B cell (primary cell): ENCODE data around the gene LACTB. TPM values are rescaled to one million over a fixed set of nuclear protein-coding genes. Genes with fewer than 3 reads are reported as not detected.

ENCODE experiments used
- ATAC-seq: fragments of 200-7000 bp; cut with Tn5 transposase; one replicate; pipeline ENCODE4 v1.10.0; 2021; ENCODE audit warnings: low read depth, mild to moderate bottlenecking, moderate number of reproducible peaks, moderate library complexity
- CTCF ChIA-PET: fragments of 350-600 bp; sonication (Branson Sonifier 250); formaldehyde crosslinking; loops from one replicate; lab custom pipeline; 2021; ENCODE audit warnings: antibody characterized with exemption, inconsistent platforms; lab: Charles Lee
- POLR2A ChIA-PET: fragments of 350-600 bp; sonication (Branson Sonifier 250); formaldehyde crosslinking; loops from one replicate; lab custom pipeline; 2021; ENCODE audit warnings: antibody characterized with exemption; lab: Charles Lee
- DNase-seq: peaks from one replicate; pipeline ENCODE4 v3.0.0; 2013
- H2AFZ ChIP-seq: 2 replicates; pipeline ENCODE4 v1.6.1; 2012; ENCODE audit warnings: mild to moderate bottlenecking, low read depth, low read length; ENCODE audit not compliant: insufficient read depth, poor library complexity, severe bottlenecking
- H3K27ac ChIP-seq, 2 donors: 1 replicate in 1 of 2; 2 replicates in 1 of 2; pipeline ENCODE4 v1.5.1; 2012 to 2013; ENCODE audit warnings: low read length in 2 of 2, mild to moderate bottlenecking in 2 of 2, moderate library complexity in 1 of 2
- H3K27me3 ChIP-seq, 4 experiments: fragments of 200-600 bp in 1 of 4; sonication (generic) in 1 of 4; replicated peaks in 1 of 4; 1 replicate in 2 of 4; 2 replicates in 2 of 4; pipeline versions ENCODE4 v1.6.1 to v1.7.0; 2013 to 2016; ENCODE audit warnings: low read length in 3 of 4, mild to moderate bottlenecking in 2 of 4, mixed read lengths in 1 of 4, moderate library complexity in 1 of 4; ENCODE audit not compliant: insufficient read depth in 4 of 4, control insufficient read depth in 3 of 4; ENCODE audit errors: control extremely low read depth in 1 of 4
- H3K36me3 ChIP-seq, 2 experiments: replicated peaks in 1 of 2; 1 replicate in 1 of 2; 2 replicates in 1 of 2; pipeline versions ENCODE4 v1.6.1 to v1.7.1; 2013; ENCODE audit warnings: low read length in 1 of 2; ENCODE audit not compliant: insufficient read depth in 2 of 2, control insufficient read depth in 1 of 2; ENCODE audit errors: control extremely low read depth in 1 of 2, extremely low read depth in 1 of 2
- H3K4me1 ChIP-seq, 2 donors: fragments of 200-600 bp in 1 of 2; sonication (generic) in 1 of 2; 1 replicate in 1 of 2; 2 replicates in 1 of 2; pipeline versions ENCODE4 v1.5.1 to v1.6.1; 2013 to 2017; ENCODE audit warnings: low read length in 2 of 2; ENCODE audit not compliant: control insufficient read depth in 2 of 2, insufficient read depth in 2 of 2
- H3K4me2 ChIP-seq: replicated peaks from 2 replicates; pipeline ENCODE3; 2012; ENCODE audit warnings: mild to moderate bottlenecking, low read depth, low read length; ENCODE audit not compliant: poor library complexity, severe bottlenecking
- H3K4me3 ChIP-seq, 5 experiments: fragments of 200-600 bp in 1 of 5; sonication (generic) in 1 of 5; 1 replicate in 3 of 5; 2 replicates in 2 of 5; pipeline versions ENCODE4 v1.5.1 to v1.7.0; 2011 to 2016; ENCODE audit warnings: low read length in 4 of 5, mild to moderate bottlenecking in 4 of 5, low read depth in 2 of 5, control low read depth in 1 of 5, moderate library complexity in 1 of 5; ENCODE audit not compliant: insufficient read depth in 1 of 5; ENCODE audit errors: control extremely low read depth in 1 of 5, extremely low read depth in 1 of 5
- H3K79me2 ChIP-seq: fragments of 200-600 bp; sonication (generic); one replicate; pipeline ENCODE4 v1.6.0; 2016; ENCODE audit warnings: low read length; ENCODE audit not compliant: control insufficient read depth, insufficient read depth
- H3K9ac ChIP-seq: fragments of 200-600 bp; sonication (generic); 2 replicates; pipeline ENCODE4 v1.6.1; 2017; ENCODE audit warnings: mild to moderate bottlenecking, low read length, moderate library complexity
- H3K9me3 ChIP-seq, 3 donors: one replicate each; pipeline versions ENCODE4 v1.6.1 to v1.7.1; 2013; ENCODE audit warnings: low read length in 2 of 3; ENCODE audit not compliant: control insufficient read depth in 2 of 3, insufficient read depth in 1 of 3; ENCODE audit errors: control extremely low read depth in 1 of 3
- H4K20me1 ChIP-seq: 2 replicates; pipeline ENCODE4 v1.6.0; 2012; ENCODE audit warnings: mild to moderate bottlenecking, low read length; ENCODE audit not compliant: insufficient read depth, control insufficient read depth, poor library complexity, severe bottlenecking
- H3K27ac Mint-ChIP-seq: one replicate; pipeline ENCODE4 v1.8.0; 2021; ENCODE audit warnings: mixed read lengths
- H3K27me3 Mint-ChIP-seq: one replicate; pipeline ENCODE4 v1.8.0; 2021; ENCODE audit warnings: mixed read lengths
- H3K4me1 Mint-ChIP-seq: one replicate; pipeline ENCODE4 v1.8.0; 2021; ENCODE audit warnings: mixed read lengths
- H3K4me3 Mint-ChIP-seq: one replicate; pipeline ENCODE4 v1.8.0; 2021; ENCODE audit warnings: mixed read lengths
- H3K9me3 Mint-ChIP-seq: one replicate; pipeline ENCODE4 v1.8.0; 2022; ENCODE audit warnings: mixed read lengths; ENCODE audit not compliant: insufficient read depth
- EZH2 ChIP-seq: IDR thresholded peaks from 2 replicates; pipeline ENCODE4 v1.6.1; 2012; ENCODE audit warnings: borderline replicate concordance, low read depth, mild to moderate bottlenecking, moderate library complexity, low read length; ENCODE audit not compliant: insufficient read depth, poor library complexity, severe bottlenecking
- WGBS: methylation state at CpG from one replicate; pipeline ENCODE4 v1.1.5; 2013; ENCODE audit warnings: missing lambda C conversion rate; ENCODE audit not compliant: insufficient coverage; 5-methylcytosine and 5-hydroxymethylcytosine counted together
- intact Hi-C: fragments of 100-400 bp; cut with micrococcal nuclease; formaldehyde crosslinking; loops from one replicate; pipeline ENCODE4 v1.10.0; 2022
- polyA plus RNA-seq: library from polyadenylated mRNA; depleted of rRNA; stranded (reverse); fragments of >200 nt; gene quantifications from 2 replicates; pipeline ENCODE4 v1.2.3, GENCODE V29; 2012
- total RNA-seq, 2 donors: library from RNA; stranded (reverse); fragments of 120-200 nt in 1 of 2; gene quantifications; 1 replicate in 1 of 2; 2 replicates in 1 of 2; pipeline versions ENCODE4 v1.2.3 to v1.2.4, GENCODE V29; 2013 to 2022
- TF ChIP-seq, protein P1 (sequence below): fragments of 200-600 bp; IDR thresholded peaks from one replicate; pipeline ENCODE4 v1.8.0; 2022; ENCODE audit warnings: antibody characterized with exemption, mild to moderate bottlenecking

LACTB gene
- total and polyA plus RNA-seq, 2 donors (not counting 1 experiment from before 2014, with no cell fraction given): 5.0 to 20.0 TPM

DNA sequence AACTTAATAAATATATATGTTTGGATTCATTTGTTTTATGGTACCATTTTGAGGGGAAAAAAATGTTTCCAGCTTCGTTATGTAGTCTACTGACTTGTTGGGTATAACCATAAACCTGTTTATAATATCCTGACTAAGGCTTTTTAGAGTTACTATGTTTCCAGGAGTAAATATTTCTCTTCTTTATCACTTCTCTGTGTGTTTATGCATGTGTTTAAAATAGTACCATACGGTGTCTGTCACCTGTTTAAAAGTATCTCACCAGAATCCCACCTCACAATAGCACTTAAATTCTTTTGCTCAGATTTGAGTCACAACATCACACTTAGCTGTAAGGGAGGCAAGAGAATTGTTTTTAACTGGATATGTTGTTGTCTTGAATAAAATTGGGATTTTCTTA, 15.1 kb downstream of the LACTB start:
- DNase-seq (no peak), ATAC-seq (no peak)
- no CpG with 5 or more reads among the region's 2 CpGs for WGBS
- no peaks in the 10 kb centered on the region for H3K9me3 ChIP-seq
- no peak overlapping the region for H3K27ac ChIP-seq
- H4K20me1 ChIP-seq: peaks cover 4% of the 10 kb centered on the region
- no peaks in the 10 kb centered on the region for H3K4me1 ChIP-seq
- CTCF ChIA-PET: no interaction called here
- H3K4me2 ChIP-seq: no peak overlapping the region
- H3K79me2 ChIP-seq: no peaks in the 10 kb centered on the region
- no peaks in the 10 kb centered on the region for H3K9me3 Mint-ChIP-seq
- no peak overlapping the region for H3K4me3 Mint-ChIP-seq
- no peak overlapping the region for H2AFZ ChIP-seq
- H3K27ac Mint-ChIP-seq: no peak overlapping the region
- H3K4me3 ChIP-seq: no peak overlapping the region
- POLR2A ChIA-PET: interaction anchor here (0.6 kb wide), 1 partner anchor 144 kb away, joined by 3 read pairs; no protein-coding TSS in a partner anchor
- H3K36me3 ChIP-seq: peaks cover 0 to 8% of the 10 kb centered on the region in 2 experiments
- H3K4me1 Mint-ChIP-seq: peaks cover 6% of the 10 kb centered on the region
- no peaks in the 10 kb centered on the region for H3K27me3 Mint-ChIP-seq
- intact Hi-C loops: no loop called here
- no peaks in the 10 kb centered on the region for H3K27me3 ChIP-seq
- TF ChIP-seq, protein P1, sequence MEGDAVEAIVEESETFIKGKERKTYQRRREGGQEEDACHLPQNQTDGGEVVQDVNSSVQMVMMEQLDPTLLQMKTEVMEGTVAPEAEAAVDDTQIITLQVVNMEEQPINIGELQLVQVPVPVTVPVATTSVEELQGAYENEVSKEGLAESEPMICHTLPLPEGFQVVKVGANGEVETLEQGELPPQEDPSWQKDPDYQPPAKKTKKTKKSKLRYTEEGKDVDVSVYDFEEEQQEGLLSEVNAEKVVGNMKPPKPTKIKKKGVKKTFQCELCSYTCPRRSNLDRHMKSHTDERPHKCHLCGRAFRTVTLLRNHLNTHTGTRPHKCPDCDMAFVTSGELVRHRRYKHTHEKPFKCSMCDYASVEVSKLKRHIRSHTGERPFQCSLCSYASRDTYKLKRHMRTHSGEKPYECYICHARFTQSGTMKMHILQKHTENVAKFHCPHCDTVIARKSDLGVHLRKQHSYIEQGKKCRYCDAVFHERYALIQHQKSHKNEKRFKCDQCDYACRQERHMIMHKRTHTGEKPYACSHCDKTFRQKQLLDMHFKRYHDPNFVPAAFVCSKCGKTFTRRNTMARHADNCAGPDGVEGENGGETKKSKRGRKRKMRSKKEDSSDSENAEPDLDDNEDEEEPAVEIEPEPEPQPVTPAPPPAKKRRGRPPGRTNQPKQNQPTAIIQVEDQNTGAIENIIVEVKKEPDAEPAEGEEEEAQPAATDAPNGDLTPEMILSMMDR: no peak
- TF ChIP-seq EZH2: no peak
- H3K9ac ChIP-seq: no peak overlapping the region

DNA sequence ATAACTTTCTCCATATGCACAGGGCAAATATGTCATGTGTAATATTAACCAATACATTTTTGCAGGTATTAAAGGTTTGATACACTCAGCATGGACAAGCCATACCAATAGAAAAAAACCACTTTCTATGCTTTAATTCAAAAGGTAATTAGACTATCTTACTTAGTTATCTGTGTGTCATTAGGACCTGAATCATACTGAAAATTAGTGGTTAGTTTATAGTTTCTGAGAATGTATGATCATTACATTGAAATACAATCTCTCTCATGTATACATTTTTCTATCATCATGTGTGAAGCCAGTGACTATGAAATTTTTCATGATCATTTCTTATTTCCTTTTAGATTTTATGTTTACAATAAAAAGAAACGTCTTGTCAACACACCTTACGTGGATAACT, 19.3 kb downstream of the LACTB start:
- ATAC-seq: no peak
- no peak overlapping the region for H3K27ac Mint-ChIP-seq
- no peaks in the 10 kb centered on the region for H3K9me3 ChIP-seq
- no peak overlapping the region for H2AFZ ChIP-seq
- no peak overlapping the region for H3K4me2 ChIP-seq
- intact Hi-C loops: no loop called here
- H3K4me3 ChIP-seq: no peak overlapping the region
- DNase-seq: no peak
- H3K4me1 Mint-ChIP-seq: peaks cover 2% of the 10 kb centered on the region
- H3K27me3 ChIP-seq: no peaks in the 10 kb centered on the region
- POLR2A ChIA-PET: no interaction called here
- no peak overlapping the region for H3K4me3 Mint-ChIP-seq
- no CpG with 5 or more reads among the region's 2 CpGs for WGBS
- no peak overlapping the region for H3K9ac ChIP-seq
- TF ChIP-seq EZH2: no peak
- TF ChIP-seq, protein P1: no peak
- no peaks in the 10 kb centered on the region for H4K20me1 ChIP-seq
- CTCF ChIA-PET: no interaction called here
- peaks cover 4% of the 10 kb centered on the region for H3K79me2 ChIP-seq
- H3K36me3 ChIP-seq: peaks cover 0 to 7% of the 10 kb centered on the region in 2 experiments
- no peaks in the 10 kb centered on the region for H3K9me3 Mint-ChIP-seq
- H3K27me3 Mint-ChIP-seq: no peaks in the 10 kb centered on the region
- H3K27ac ChIP-seq: no peak overlapping the region
- no peaks in the 10 kb centered on the region for H3K4me1 ChIP-seq
